OCI-LY3 (cell line): ENCODE data around the gene DHPS.

ENCODE experiments used
- CTCF ChIP-seq: fragments of 200-600, 300-600 bp; sonication (generic); IDR thresholded peaks from 2 replicates; pipeline ENCODE4 v1.5.1; 2014; ENCODE audit warnings: antibody characterized with exemption, low read length, low read depth
- EZH2phosphoT487 ChIP-seq: fragments of 200-600 bp; shearing (Covaris generic); IDR thresholded peaks from 2 replicates; pipeline ENCODE4 v1.6.1; 2018; ENCODE audit warnings: antibody characterized with exemption, mixed run types, low read depth

- TF ChIP-seq CTCF (no peak), EZH2phosphoT487 (no peak)
Measured at GRCh38 chr19:12723381-12723640, 41.6 kb upstream of the DHPS start.
